GM21360 (cell line): Measurements from ENCODE around the gene KRT73.
"Not testable (repeated sequence)": the region's sequence is repeated elsewhere in the genome, so short reads cannot be mapped to it uniquely, and the experiment has no call there.

Experiments
- ATAC-seq: cut with Tn5 transposase; IDR thresholded peaks from one replicate; pipeline ENCODE4 v1.9.1; 2021; ENCODE audit warnings: mild to moderate bottlenecking, moderate library complexity; ENCODE audit not compliant: unreplicated experiment

KRT73 gene

DNA sequence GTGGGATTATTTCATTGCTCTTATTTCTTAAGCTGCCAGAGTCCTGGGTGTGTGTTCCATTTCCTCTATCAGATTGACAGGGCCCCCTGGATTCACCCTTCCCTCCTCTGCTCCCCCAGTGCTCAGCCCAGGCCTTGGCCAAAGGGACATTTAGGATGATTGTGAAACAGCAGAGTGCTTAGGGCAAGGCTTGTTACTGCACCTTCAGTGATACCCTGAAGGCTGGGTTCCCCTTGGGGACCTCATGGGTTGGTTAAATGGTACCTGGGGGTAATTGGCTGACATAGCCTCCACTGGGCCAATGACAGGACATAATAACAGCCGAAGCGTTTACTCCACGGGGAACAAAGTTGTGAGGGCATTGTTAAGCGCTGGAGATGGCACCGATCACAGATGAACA is 15.8 kb downstream of the KRT73 start:
- ATAC-seq, result no peak

DNA sequence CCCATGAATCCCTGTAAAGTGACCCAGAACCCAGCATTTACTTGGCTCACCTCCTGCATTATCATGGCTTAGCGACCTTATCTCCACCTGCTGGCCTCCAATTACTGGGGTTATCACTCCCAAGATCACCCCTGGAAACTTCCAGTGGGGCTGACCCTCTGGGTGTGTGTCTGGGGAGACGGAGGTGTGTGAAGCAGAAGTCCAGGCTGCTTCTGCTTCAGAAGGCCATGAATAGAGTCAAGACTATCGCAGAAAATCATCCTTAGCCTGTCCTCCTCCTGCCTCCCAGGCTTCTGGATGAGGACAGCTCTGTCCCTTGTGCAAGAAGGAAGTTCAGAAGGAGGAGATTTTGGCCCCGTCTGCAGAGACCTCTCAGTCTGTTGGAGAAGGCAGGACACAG is 16.7 kb downstream of the KRT73 start:
- ATAC-seq, result no peak

- no peak for ATAC-seq
Observed at GRCh38 chr12:52600941-52601481, 17.3 kb downstream of the KRT73 start, which contains the start of gene KRT72. Gene KRT72, minus strand, starts transcription at chr12:52601463. Its CDS starts 11 bp downstream, at chr12:52601452.

- no peak for ATAC-seq
Observed at GRCh38 chr12:52600475-52600874, 17.9 kb downstream of the KRT73 start.

DNA sequence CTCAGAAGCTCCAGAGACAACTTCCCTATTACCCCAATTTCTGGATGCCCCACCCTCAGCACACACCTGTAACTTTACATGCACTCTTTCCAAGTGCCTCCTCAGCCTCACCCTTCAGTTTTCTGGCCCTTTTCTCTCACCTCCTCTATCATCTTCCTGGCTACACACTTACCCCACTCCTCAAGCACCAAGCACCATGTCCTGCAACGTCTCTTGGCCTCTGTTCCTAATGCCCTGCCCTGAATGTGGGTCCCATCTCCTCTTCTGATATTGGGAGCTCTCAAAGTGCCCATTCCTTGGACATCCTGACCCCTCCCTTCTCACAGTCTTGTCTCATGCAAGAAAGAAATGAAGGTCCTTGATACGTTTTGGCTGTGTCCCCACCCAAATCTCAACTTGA is 18.3 kb downstream of the KRT73 start:
- ATAC-seq, result no peak

DNA sequence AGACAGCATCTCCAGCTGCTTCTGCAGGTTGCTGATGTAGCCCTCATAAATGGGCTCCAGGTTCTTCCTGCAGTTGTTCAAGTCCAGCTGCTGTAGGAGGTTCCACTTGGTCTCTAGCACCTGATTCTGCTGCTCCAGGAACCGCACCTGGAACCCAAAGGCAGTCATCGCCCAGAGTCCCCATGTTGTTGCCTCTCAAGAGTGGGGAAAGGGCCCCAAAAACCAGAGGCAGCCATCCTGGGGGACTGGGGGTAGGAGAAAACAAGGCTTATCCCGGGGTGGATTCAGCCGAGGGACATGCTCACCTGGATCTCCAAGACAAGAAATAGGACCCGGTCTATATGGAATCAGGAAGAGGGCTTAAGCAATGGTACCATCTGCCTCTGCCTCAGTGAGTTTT is 19.4 kb downstream of the KRT73 start:
- no peak for ATAC-seq

DNA sequence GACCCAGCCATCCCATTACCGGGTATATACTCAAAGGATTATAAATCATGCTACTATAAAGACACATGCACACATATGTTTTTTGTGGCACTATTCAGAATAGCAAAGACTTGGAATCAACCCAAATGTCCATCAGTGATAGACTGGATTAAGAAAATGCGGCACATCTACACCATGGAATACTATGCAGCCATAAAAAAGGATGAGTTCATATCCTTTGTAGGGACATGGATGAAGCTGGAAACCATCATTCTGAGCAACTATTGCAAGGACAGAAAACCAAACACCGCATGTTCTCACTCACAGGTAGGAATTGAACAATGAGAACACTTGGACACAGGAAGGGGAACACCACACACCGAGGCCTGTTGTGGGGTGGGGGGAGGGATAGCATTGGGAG is 24.1 kb downstream of the KRT73 start:
- not testable (repeated sequence) for ATAC-seq

- no peak for ATAC-seq
Observed at GRCh38 chr12:52591521-52591920, 26.8 kb downstream of the KRT73 start.

DNA sequence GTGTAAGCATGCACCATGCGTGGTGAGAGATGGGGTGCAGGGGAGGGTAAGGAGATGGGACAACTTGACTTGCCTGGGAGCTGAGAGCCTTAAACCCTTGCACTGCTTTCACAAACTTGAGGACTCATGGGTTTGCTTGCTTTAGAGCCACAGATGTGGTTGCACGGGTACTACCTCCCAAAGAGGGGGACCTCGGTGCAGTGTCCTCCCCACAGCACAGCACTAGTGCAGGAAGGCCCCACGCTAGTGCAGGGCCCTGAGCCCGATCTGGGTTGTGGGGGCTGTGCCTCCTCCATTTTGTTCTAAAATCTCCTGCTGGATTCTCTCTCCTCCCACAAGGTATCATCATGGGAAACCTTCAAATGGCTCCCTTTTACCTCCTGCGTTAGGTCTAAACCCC is 28.3 kb downstream of the KRT73 start:
- ATAC-seq, result no peak

- ATAC-seq, result no peak
Observed at GRCh38 chr12:52587563-52587962, 30.8 kb downstream of the KRT73 start.

GRCh38 chr12:52585946-52586345 is 32.4 kb downstream of the KRT73 start:
- ATAC-seq, result no peak

- no peak for ATAC-seq
Observed at GRCh38 chr12:52585066-52585465, 33.3 kb downstream of the KRT73 start.

- no peak for ATAC-seq
Observed at GRCh38 chr12:52584156-52584682, 34.1 kb downstream of the KRT73 start.

- ATAC-seq, result no peak
Observed at GRCh38 chr12:52582971-52583456, 35.3 kb downstream of the KRT73 start.

- no peak for ATAC-seq
Observed at GRCh38 chr12:52582486-52582885, 35.9 kb downstream of the KRT73 start.

DNA sequence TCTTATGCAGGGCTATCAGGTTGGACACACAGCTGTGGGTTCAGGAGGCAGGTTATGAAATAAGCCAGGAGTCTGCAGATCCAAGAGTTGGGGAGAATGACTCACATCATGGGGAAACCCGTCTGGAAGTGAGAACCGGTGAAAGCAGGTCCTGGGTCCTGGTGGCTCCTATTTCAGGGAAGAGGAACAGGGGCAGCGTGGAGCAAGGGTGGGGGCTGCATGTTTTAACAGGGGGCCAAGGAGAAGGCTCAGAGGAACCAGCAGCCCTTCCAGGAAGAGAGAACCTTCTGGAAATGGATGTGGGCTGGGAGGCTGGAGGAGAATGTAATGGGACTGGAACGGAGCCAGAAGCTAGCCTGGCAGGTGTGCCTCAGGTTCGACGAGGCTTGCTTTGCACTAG is 36.9 kb downstream of the KRT73 start:
- ATAC-seq, result no peak

GRCh38 chr12:52581066-52581465 is 37.3 kb downstream of the KRT73 start:
- ATAC-seq, result no peak

DNA sequence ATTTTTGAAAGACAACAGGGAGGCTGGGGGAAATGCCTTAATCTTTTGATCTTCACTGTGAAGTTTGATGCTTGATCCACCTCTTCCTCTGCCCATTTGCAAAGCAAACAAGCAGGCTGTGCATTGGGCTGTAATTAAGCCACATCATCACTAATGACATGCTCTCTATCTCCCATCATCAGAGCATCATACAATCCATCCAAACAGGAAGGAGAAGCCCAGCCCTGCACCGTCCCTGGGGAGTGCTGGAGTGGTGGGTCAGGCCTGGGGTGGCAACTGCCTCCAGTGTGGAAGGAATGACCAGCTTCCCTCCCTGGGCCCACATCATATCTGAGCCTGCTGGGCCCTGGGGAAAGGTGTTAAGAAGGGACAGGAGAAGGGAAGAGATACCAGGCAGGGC is 37.9 kb downstream of the KRT73 start:
- no peak for ATAC-seq

GRCh38 chr12:52579468-52580465 is 38.6 kb downstream of the KRT73 start:
- ATAC-seq, result no peak

GRCh38 chr12:52578469-52578868 is 39.9 kb downstream of the KRT73 start:
- ATAC-seq, result no peak

- no peak for ATAC-seq
Observed at GRCh38 chr12:52577316-52577715, 41.0 kb downstream of the KRT73 start.

DNA sequence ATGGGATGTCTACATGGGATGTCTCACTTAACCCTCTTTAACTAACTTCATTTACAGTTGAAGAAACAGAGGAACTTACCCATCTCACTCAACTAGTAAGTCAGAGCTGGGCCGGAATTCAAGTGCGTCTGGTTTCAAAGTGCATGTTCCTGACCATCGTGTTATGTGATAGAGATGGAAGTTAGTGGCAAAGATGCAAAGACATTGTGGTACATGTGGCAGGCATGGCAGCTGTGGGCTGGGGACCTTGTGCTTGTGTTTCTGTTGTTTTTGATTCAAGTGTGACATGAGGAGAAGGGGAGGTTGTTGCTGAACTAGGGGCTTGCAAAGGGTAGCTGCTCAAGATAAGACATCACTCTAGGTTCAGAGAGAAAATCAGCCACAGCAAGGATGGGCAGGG is 42.4 kb downstream of the KRT73 start:
- no peak for ATAC-seq
